ENCODE measurements around the gene BHLHA9.
"Not testable (repeated sequence)": the region's sequence is repeated elsewhere in the genome, so short reads cannot be mapped to it uniquely, and the experiment has no call there.

The BHLHA9 gene

DNA sequence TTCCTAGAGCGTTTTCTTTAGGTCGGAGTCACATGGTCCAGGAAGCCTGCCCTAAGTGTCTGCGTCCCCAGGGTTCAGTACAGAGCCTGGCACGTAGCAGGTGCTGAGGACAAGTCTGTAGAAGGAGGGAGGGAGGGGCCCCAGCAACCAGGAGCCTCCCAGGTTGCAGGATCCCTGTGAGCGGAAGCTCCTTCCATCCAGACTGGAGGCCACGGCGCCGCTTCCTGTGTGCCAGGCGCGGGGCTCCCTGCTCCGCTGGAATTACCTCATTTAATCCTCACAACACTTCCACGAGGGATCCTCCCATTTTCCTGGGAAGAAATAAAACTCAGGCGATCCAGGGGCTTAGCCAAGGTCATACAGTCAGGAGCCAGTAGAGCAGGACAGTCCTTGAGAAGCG is 31.3 kb downstream of the BHLHA9 start:
- Histone ChIP-seq H3K4me1 (ENCODE audit: insufficient read depth, low read length) (0 out of 2 replicates have a peak, but pooled peaks cover 6% of the 10 kb centered on the region), H3K36me3 (ENCODE audit: insufficient read depth, low read length) (no peaks in the 10 kb centered on the region), H3K9me3 (ENCODE audit: control insufficient read depth, insufficient read depth, low read length) (no peaks in the 10 kb centered on the region), H3K9ac (ENCODE audit: low read depth, low read length) (no peak overlapping the region)

GRCh38 chr17:1302761-1303160 is 32.5 kb downstream of the BHLHA9 start:
- no peaks in the 10 kb centered on the region for H3K9me3 ChIP-seq (ENCODE audit: control insufficient read depth, insufficient read depth, low read length)
- 0 out of 2 replicates have a peak, but pooled peaks cover 5% of the 10 kb centered on the region for H3K4me1 ChIP-seq (ENCODE audit: insufficient read depth, low read length)
- no peaks in the 10 kb centered on the region for H3K36me3 ChIP-seq (ENCODE audit: insufficient read depth, low read length)
- H3K9ac ChIP-seq (ENCODE audit: low read depth, low read length), result no peak overlapping the region

- no peak overlapping the region for H3K9ac ChIP-seq (ENCODE audit: low read depth, low read length)
- H3K36me3 ChIP-seq (ENCODE audit: insufficient read depth, low read length), result no peaks in the 10 kb centered on the region
- H3K9me3 ChIP-seq (ENCODE audit: control insufficient read depth, insufficient read depth, low read length), result no peaks in the 10 kb centered on the region
- no peaks in the 10 kb centered on the region for H3K4me1 ChIP-seq (ENCODE audit: insufficient read depth, low read length)
Observed at GRCh38 chr17:1304522-1304921, 34.3 kb downstream of the BHLHA9 start.

DNA sequence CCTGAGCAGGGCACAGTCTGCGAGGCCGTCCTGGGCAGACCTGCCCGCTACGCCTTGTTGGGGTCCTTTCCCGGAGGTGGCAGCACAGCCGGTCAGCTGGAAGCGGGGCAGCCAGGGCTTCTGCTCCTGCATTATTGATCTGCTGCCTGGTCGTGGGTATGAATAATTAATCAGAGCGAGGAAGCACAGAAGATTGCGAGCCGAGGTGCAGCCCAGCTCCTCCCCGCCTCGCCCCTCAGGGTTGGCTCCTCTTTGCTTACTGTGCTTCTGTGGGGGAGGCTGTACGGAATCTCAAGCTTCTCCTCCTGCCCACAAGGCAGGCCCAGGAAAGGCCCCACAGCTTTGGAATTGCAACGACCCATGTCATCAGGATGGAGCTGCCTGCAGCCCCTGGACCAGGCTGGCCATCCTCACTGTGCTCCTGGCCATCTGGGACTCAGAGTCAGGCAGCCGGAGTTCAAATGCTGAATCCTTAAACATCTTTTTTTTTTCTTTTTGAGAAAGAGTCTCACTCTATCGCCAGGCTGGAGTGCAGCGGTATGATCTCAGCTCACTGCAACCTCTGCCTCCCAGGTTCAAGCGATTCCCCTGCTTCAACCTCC is 34.8 kb downstream of the BHLHA9 start:
- Histone ChIP-seq H3K9ac (ENCODE audit: low read depth, low read length) (no peak overlapping the region), H3K36me3 (ENCODE audit: insufficient read depth, low read length) (no peaks in the 10 kb centered on the region), H3K9me3 (ENCODE audit: control insufficient read depth, insufficient read depth, low read length) (no peaks in the 10 kb centered on the region), H3K4me1 (ENCODE audit: insufficient read depth, low read length) (no peaks in the 10 kb centered on the region)

- not testable (repeated sequence) for H3K9me3 ChIP-seq (ENCODE audit: control insufficient read depth, insufficient read depth, low read length); H3K36me3 ChIP-seq (ENCODE audit: insufficient read depth, low read length); H3K9ac ChIP-seq (ENCODE audit: low read depth, low read length); H3K4me1 ChIP-seq (ENCODE audit: insufficient read depth, low read length)
Observed at GRCh38 chr17:1307829-1308228, 37.6 kb downstream of the BHLHA9 start.

GRCh38 chr17:1312261-1312870 is 42.1 kb downstream of the BHLHA9 start:
- H3K4me1 ChIP-seq (ENCODE audit: insufficient read depth, low read length), result no peaks in the 10 kb centered on the region
- H3K9ac ChIP-seq (ENCODE audit: low read depth, low read length), result no peak overlapping the region
- no peaks in the 10 kb centered on the region for H3K36me3 ChIP-seq (ENCODE audit: insufficient read depth, low read length)
- no peaks in the 10 kb centered on the region for H3K9me3 ChIP-seq (ENCODE audit: control insufficient read depth, insufficient read depth, low read length)

DNA sequence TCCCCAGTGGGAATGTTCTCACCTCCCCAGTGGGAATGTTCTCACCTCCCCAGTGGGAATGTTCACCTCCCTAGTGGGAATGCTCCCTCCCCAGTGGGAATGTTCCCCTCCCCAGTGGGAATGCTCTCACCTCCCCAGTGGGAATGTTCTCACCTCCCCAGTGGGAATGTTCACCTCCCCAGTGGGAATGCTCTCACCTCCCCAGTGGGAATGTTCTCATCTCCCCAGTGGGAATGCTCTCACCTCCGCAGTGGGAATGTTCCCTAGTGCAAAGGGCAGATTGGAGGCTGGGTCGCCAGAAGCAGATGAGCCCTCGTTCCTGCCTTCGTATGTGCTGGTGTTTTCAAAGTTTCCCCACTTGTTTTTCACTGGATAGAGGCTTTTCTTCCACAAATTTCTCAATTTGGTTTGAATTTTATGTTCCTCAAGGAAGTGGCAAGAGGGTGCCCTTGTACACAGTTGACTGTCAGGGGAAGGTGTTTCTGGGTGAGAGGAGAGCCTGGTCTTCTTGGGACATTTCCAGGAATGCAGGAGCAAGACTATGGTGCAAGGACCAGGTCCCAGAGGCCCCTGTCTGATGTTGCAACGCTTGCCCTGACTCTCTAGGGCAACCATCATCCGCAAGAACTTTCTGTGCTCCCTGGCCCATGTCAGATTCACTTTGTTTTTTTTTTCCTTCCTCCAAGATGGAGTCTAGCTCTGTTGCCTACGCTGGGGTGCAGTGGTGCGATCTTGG is 43.2 kb downstream of the BHLHA9 start:
- Histone ChIP-seq H3K9me3 (ENCODE audit: control insufficient read depth, insufficient read depth, low read length) (no peaks in the 10 kb centered on the region), H3K4me1 (ENCODE audit: insufficient read depth, low read length) (no peaks in the 10 kb centered on the region), H3K9ac (ENCODE audit: low read depth, low read length) (no peak overlapping the region), H3K36me3 (ENCODE audit: insufficient read depth, low read length) (no peaks in the 10 kb centered on the region)

DNA sequence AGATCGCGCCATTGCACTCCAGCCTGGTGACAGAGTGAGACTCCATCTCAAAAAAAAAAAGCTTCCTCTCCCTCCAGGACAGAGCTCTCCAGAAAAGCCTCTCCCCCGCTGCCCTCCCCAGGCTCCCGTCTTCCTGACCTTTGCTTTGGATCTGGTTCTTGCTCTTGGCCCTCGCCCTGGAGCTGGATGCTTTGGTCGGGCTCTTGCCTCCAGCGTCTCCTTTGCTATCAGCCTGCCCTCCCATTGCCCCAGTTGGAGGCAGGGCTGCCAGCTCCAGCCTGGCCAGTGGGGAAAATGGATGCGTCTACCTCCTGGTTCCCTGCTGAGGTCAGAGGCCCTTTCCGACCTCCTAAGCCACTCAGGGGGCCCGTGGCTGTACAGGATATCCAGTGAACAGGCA is 45.2 kb downstream of the BHLHA9 start:
- no peaks in the 10 kb centered on the region for H3K4me1 ChIP-seq (ENCODE audit: insufficient read depth, low read length)
- H3K9me3 ChIP-seq (ENCODE audit: control insufficient read depth, insufficient read depth, low read length), result no peaks in the 10 kb centered on the region
- H3K36me3 ChIP-seq (ENCODE audit: insufficient read depth, low read length), result no peaks in the 10 kb centered on the region
- no peak overlapping the region for H3K9ac ChIP-seq (ENCODE audit: low read depth, low read length)

DNA sequence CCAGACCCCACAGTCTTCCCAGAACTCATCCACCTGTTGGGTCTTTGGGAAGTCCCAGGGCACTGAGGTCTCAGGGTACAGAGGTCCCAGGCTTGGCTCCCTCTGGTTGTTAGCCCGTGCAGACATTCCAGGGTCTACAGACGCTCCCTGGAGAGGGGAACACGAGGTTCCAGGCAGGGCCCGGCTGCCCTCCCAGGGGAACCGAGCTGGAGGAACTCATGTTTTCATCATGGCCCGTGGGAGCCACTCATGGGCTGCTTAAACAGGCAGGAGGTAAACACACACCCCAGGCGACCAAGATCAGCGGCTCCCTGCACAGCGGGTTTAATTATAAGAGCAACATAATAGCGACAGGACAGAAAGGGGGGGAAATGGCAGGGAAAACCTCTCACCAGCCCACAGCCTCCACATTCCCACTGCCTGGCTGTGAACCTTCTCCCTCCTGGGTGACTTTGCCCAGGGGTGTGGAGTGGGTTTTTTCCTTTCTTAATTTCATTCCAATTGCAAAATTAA is 45.7 kb downstream of the BHLHA9 start:
- Histone ChIP-seq H3K9ac (ENCODE audit: low read depth, low read length) (no peak overlapping the region), H3K4me1 (ENCODE audit: insufficient read depth, low read length) (no peaks in the 10 kb centered on the region), H3K9me3 (ENCODE audit: control insufficient read depth, insufficient read depth, low read length) (no peaks in the 10 kb centered on the region), H3K36me3 (ENCODE audit: insufficient read depth, low read length) (no peaks in the 10 kb centered on the region)

Measured in ES-I3 (cell line).